DOHH2 (cell line): ENCODE data around the gene CATSPERB.

ENCODE experiments used
- H3F3A ChIP-seq: fragments of 200-600 bp; sonication (generic), shearing (Covaris generic); 2 replicates; pipeline ENCODE4 v1.6.0; 2016; ENCODE audit warnings: antibody characterized with exemption, mild to moderate bottlenecking; ENCODE audit not compliant: control insufficient read depth, insufficient read depth
- H3K27ac ChIP-seq: fragments of 200-600 bp; sonication (generic); 2 replicates; pipeline ENCODE4 v1.5.1; 2014; ENCODE audit warnings: low read depth, mild to moderate bottlenecking, low read length, moderate library complexity
- H3K27me3 ChIP-seq: fragments of 200-600 bp; sonication (generic); 2 replicates; pipeline ENCODE4 v1.6.1; 2014; ENCODE audit warnings: mild to moderate bottlenecking, low read length, mixed read lengths; ENCODE audit not compliant: control insufficient read depth
- H3K36me3 ChIP-seq: fragments of 200-600 bp; sonication (generic); 2 replicates; pipeline ENCODE4 v1.6.1; 2014; ENCODE audit warnings: mild to moderate bottlenecking, low read length, moderate library complexity, mixed read lengths; ENCODE audit not compliant: control insufficient read depth
- H3K4me1 ChIP-seq: fragments of 200-600 bp; sonication (generic); 2 replicates; pipeline ENCODE4 v1.6.1; 2014; ENCODE audit warnings: mild to moderate bottlenecking, low read length, mixed read lengths; ENCODE audit not compliant: control insufficient read depth
- H3K4me2 ChIP-seq: fragments of 200-600 bp; sonication (generic); 2 replicates; pipeline ENCODE4 v1.6.0; 2014; ENCODE audit warnings: mild to moderate bottlenecking, low read length, moderate library complexity
- H3K4me3 ChIP-seq: fragments of 200-600 bp; sonication (generic); 2 replicates; pipeline ENCODE4 v1.5.1; 2014; ENCODE audit warnings: mild to moderate bottlenecking, low read length, mixed read lengths
- H3K79me2 ChIP-seq: fragments of 200-600 bp; sonication (generic); 2 replicates; pipeline ENCODE4 v1.6.1; 2014; ENCODE audit warnings: mild to moderate bottlenecking, low read length, mixed read lengths; ENCODE audit not compliant: control insufficient read depth
- H3K9me2 ChIP-seq: fragments of 200-600 bp; sonication (generic); replicated peaks from 2 replicates; pipeline ENCODE4 v1.6.1; 2014; ENCODE audit warnings: mild to moderate bottlenecking, low read length, mixed read lengths; ENCODE audit not compliant: control insufficient read depth
- H3K9me3 ChIP-seq: fragments of 200-600 bp; sonication (generic); 2 replicates; pipeline ENCODE4 v1.6.1; 2014; ENCODE audit warnings: antibody characterized with exemption, low read length, mixed read lengths; ENCODE audit not compliant: control insufficient read depth, insufficient read depth
- H4K20me1 ChIP-seq: fragments of 200-600 bp; sonication (generic); 2 replicates; pipeline ENCODE4 v1.6.0; 2014; ENCODE audit warnings: low read depth, mild to moderate bottlenecking, antibody characterized with exemption, low read length, moderate library complexity; ENCODE audit not compliant: control insufficient read depth, insufficient read depth
- CTCF ChIP-seq: fragments of 200-600 bp; sonication (generic); IDR thresholded peaks from one replicate; pipeline ENCODE4 v1.5.1; 2014; ENCODE audit warnings: antibody characterized with exemption, mild to moderate bottlenecking, low read depth, low read length; ENCODE audit not compliant: poor library complexity, severe bottlenecking
- EZH2phosphoT487 ChIP-seq: fragments of 200-600 bp; sonication (generic); IDR thresholded peaks from 2 replicates; pipeline ENCODE4 v1.6.1; 2017; ENCODE audit warnings: borderline replicate concordance, mild to moderate bottlenecking, antibody characterized with exemption, low read length, moderate library complexity, mixed read lengths

The CATSPERB gene

GRCh38 chr14:91654836-91655235 is 77.0 kb downstream of the CATSPERB start:
- Histone ChIP-seq H3K79me2 (no peaks in the 10 kb centered on the region), H3K9me2 (no peaks in the 10 kb centered on the region), H3F3A (no peaks in the 10 kb centered on the region), H3K27ac (no peak overlapping the region), H3K4me3 (no peak overlapping the region), H3K9me3 (no peaks in the 10 kb centered on the region), H3K36me3 (no peaks in the 10 kb centered on the region), H3K27me3 (no peaks in the 10 kb centered on the region), H4K20me1 (no peaks in the 10 kb centered on the region), H3K4me2 (no peak overlapping the region), H3K4me1 (peaks cover 4% of the 10 kb centered on the region)
- TF ChIP-seq EZH2phosphoT487, result no peak
- no peak for TF ChIP-seq CTCF

- Histone ChIP-seq H3K4me3 (no peak overlapping the region), H3K9me3 (no peaks in the 10 kb centered on the region), H3K27me3 (no peaks in the 10 kb centered on the region), H3K4me1 (peaks cover 4% of the 10 kb centered on the region), H3K4me2 (no peak overlapping the region), H4K20me1 (no peaks in the 10 kb centered on the region), H3K79me2 (no peaks in the 10 kb centered on the region), H3K27ac (no peak overlapping the region), H3K9me2 (no peaks in the 10 kb centered on the region), H3K36me3 (no peaks in the 10 kb centered on the region), H3F3A (no peaks in the 10 kb centered on the region)
- TF ChIP-seq EZH2phosphoT487, result no peak
- no peak for TF ChIP-seq CTCF
These were observed 78.4 kb downstream of the CATSPERB start for GRCh38 chr14:91653451-91653850.

- Histone ChIP-seq H3K4me1 (peaks cover 4% of the 10 kb centered on the region), H3K79me2 (no peaks in the 10 kb centered on the region), H3K9me3 (no peaks in the 10 kb centered on the region), H3K9me2 (no peaks in the 10 kb centered on the region), H3K36me3 (no peaks in the 10 kb centered on the region), H3K27ac (no peak overlapping the region), H4K20me1 (no peaks in the 10 kb centered on the region), H3K4me3 (no peak overlapping the region), H3K4me2 (no peak overlapping the region), H3F3A (no peaks in the 10 kb centered on the region), H3K27me3 (no peaks in the 10 kb centered on the region)
- TF ChIP-seq CTCF (peak; percentile 41), EZH2phosphoT487 (no peak)
These were observed 82.0 kb downstream of the CATSPERB start for GRCh38 chr14:91649930-91650329.

GRCh38 chr14:91647856-91648255 is 84.0 kb downstream of the CATSPERB start:
- Histone ChIP-seq H3K4me3 (no peak overlapping the region), H3K27me3 (no peaks in the 10 kb centered on the region), H3K9me3 (no peaks in the 10 kb centered on the region), H3K4me2 (no peak overlapping the region), H3K4me1 (peaks cover 4% of the 10 kb centered on the region), H4K20me1 (no peaks in the 10 kb centered on the region), H3K27ac (no peak overlapping the region), H3K36me3 (no peaks in the 10 kb centered on the region), H3F3A (no peaks in the 10 kb centered on the region), H3K9me2 (no peaks in the 10 kb centered on the region), H3K79me2 (no peaks in the 10 kb centered on the region)
- TF ChIP-seq CTCF (no peak), EZH2phosphoT487 (no peak)
